ENCODE data around the gene PIM2.

DNA sequence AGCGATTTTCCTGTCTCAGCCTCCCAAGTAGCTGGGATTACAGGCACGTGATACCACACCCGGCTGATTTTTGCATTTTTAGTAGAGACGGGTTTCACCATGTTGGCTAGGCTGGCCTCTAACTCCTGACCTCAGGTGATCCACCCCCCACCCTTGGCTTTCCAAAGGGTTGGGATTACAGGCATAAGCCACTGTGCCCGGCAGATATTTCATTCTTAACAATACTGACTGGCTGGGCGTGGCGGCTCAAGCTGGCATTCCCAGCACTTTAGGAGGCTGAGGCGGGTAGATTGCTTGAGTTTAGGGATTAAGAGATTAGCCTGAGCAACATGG, 19.8 kb downstream of the PIM2 start:
- TF ChIP-seq CTCF (conservative IDR thresholded peaks at IDR 0.05) (no peak), EZH2 (IDR thresholded peaks at IDR 0.05; ENCODE audit: low read depth) (no peak)
